T-helper 2 cell (primary cell): ENCODE measurements around the gene PRAMEF13.
"Not testable (repeated sequence)": the region's sequence is repeated elsewhere in the genome, so short reads cannot be mapped to it uniquely, and the experiment has no call there.

ENCODE experiments used
- DNase-seq, 5 experiments: peaks; one replicate each; pipeline versions ENCODE4 v3.0.0 to v3.0.0-alpha.2; 2012 to 2022

Gene PRAMEF13

DNA sequence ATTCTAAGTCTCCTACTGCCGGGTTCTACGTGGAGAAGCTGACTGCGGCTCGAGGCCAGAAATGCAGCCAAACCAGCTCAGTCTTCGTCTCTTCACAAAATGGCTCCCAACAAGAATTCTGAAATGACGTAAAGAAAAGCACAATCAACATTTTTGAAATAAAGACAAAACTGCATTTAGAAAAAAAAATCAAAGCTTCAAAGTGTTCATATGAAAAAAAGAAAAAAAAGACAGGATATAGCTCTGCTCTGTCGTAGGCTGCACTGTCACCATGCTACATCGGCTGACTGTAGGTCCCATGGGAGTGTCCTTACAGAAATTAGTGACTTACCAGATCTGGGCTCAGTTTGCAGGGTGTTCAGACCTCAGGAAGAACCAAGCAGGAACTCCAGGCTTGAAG, 35.7 kb downstream of the PRAMEF13 start, which contains the start of gene HNRNPCL4:
TSS of gene HNRNPCL4 (minus strand) at position 101 of the 400 bp plus-strand sequence. CDS start 164 bp downstream, outside the sequence.
- not testable (repeated sequence) for DNase-seq

DNA sequence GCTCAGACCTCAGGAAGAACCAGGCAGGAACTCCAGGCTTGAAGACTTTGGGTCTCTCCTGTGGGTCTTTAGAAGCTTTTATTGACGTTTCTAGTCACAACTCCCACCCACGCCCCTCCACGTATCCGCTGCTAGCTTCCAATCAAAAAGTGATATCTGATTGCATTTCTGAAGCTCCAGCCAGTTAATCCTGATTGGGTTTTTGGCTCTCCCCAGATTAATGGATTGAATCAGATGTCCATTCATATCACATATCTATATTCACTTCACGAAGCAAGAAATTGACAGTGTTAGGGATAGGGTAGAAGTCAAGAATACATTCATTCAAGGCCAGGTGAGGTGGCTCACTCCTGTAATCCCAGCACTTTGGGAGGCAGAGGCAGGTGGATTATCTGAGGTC, 45.3 kb downstream of the PRAMEF13 start, which contains the start of gene PRAMEF26:
TSS of gene PRAMEF26 (minus strand) at position 101 of the 400 bp plus-strand sequence. CDS start 2,914 bp downstream, outside the sequence.
- DNase-seq: not testable (repeated sequence)
